NCI-H2107 treated with DMSO at 0.1 percent for 48 hours (cell line): ENCODE results near the gene RAB11FIP5.
"Not testable (repeated sequence)": the region's sequence is repeated elsewhere in the genome, so short reads cannot be mapped to it uniquely, and the experiment has no call there.

Experiments used
- DNase-seq: peaks from one replicate; lab custom pipeline; 2025; ENCODE audit not compliant: unreplicated experiment; lab: John Stamatoyannopoulos, UW

The RAB11FIP5 gene

GRCh38 chr2:73071360-73072128, 41.2 kb downstream of the RAB11FIP5 start, which contains the start of gene SFXN5:
SFXN5 (minus strand) TSS chr2:73071712; CDS start chr2:73071705, 7 bp downstream.
- peak; percentile 78 for DNase-seq

GRCh38 chr2:73070643-73071359, 41.9 kb downstream of the RAB11FIP5 start:
- no peak for DNase-seq

- DNase-seq = no peak
Measured at GRCh38 chr2:73069855-73070642, 42.7 kb downstream of the RAB11FIP5 start.

- no peak for DNase-seq
Measured at GRCh38 chr2:73069041-73069854, 43.5 kb downstream of the RAB11FIP5 start.

- DNase-seq = no peak
Measured at GRCh38 chr2:73068147-73068546, 44.6 kb downstream of the RAB11FIP5 start.

- no peak for DNase-seq
Measured at GRCh38 chr2:73067043-73067442, 45.7 kb downstream of the RAB11FIP5 start.

GRCh38 chr2:73065070-73065469, 47.7 kb downstream of the RAB11FIP5 start:
- DNase-seq = not testable (repeated sequence)

GRCh38 chr2:73063909-73064875, 48.6 kb downstream of the RAB11FIP5 start:
- DNase-seq = peak; percentile 18

GRCh38 chr2:73063472-73063871, 49.3 kb downstream of the RAB11FIP5 start:
- no peak for DNase-seq

GRCh38 chr2:73059106-73059505, 53.6 kb downstream of the RAB11FIP5 start:
- no peak for DNase-seq

- DNase-seq = no peak
Measured at GRCh38 chr2:73054980-73055379, 57.8 kb downstream of the RAB11FIP5 start.

- DNase-seq = no peak
Measured at GRCh38 chr2:73053316-73054114, 59.2 kb downstream of the RAB11FIP5 start.

- no peak for DNase-seq
Measured at GRCh38 chr2:73050121-73050545, 62.6 kb downstream of the RAB11FIP5 start.

- peak; percentile 37 for DNase-seq
Measured at GRCh38 chr2:73043929-73044832, 68.6 kb downstream of the RAB11FIP5 start.

GRCh38 chr2:73043276-73043675, 69.5 kb downstream of the RAB11FIP5 start:
- no peak for DNase-seq

- peak; percentile 63 for DNase-seq
Measured at GRCh38 chr2:73037947-73038585, 74.7 kb downstream of the RAB11FIP5 start.

GRCh38 chr2:73036766-73037165, 76.0 kb downstream of the RAB11FIP5 start:
- DNase-seq = no peak
